ENCODE measurements around the gene RNF19B.

Gene RNF19B, protein sequence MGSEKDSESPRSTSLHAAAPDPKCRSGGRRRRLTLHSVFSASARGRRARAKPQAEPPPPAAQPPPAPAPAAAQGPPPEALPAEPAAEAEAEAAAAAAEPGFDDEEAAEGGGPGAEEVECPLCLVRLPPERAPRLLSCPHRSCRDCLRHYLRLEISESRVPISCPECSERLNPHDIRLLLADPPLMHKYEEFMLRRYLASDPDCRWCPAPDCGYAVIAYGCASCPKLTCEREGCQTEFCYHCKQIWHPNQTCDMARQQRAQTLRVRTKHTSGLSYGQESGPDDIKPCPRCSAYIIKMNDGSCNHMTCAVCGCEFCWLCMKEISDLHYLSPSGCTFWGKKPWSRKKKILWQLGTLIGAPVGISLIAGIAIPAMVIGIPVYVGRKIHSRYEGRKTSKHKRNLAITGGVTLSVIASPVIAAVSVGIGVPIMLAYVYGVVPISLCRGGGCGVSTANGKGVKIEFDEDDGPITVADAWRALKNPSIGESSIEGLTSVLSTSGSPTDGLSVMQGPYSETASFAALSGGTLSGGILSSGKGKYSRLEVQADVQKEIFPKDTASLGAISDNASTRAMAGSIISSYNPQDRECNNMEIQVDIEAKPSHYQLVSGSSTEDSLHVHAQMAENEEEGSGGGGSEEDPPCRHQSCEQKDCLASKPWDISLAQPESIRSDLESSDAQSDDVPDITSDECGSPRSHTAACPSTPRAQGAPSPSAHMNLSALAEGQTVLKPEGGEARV

DNA sequence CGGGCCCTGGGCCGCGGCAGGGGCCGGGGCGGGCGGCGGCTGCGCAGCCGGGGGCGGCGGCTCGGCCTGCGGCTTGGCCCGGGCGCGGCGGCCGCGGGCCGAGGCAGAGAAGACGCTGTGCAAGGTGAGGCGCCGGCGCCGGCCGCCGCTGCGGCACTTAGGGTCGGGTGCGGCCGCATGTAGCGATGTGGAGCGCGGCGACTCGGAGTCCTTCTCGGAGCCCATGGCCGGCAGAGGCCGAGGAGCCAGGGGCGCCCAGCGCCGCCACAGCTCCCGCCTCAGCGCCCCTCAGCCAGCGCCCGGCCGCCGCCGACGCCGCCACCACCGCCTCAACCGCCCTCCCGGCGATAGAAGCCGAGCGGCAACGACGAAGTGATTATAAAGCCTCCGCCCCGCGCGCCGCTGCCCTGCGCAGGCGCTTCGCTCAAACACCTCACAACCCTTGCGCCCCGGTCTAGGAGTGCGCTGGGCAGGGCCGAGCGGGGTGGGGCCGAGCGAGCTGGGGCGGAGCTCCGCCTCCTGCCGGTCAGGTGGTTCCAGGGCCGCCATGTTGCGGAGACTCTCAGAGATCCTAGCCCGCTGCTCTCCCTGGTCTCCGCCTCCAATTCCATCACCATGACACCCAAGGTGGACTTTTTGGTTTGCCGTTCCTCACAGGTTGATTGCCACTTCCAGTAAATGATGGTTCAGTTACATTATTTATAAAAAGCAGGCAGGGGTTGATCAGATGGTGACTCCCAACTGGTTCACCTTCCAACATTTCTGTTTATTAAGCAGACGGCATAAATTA lies at the start of gene RNF19B:
Gene RNF19B, minus strand, starts transcription at position 349 of the 790 bp plus-strand sequence. Its CDS starts 124 bp downstream, at position 225.
- Histone ChIP-seq H3K4me1 (ENCODE audit: control insufficient read depth, insufficient read depth, low read length, unreplicated experiment) (peaks cover 36% of the 10 kb centered on the region), H2AFZ (ENCODE audit: low read length, unreplicated experiment) (peak within 1 kb of the TSS; percentile 95), H3K27ac (ENCODE audit: low read depth, low read length) (peak within 1 kb of the TSS; percentile 71), H3K36me3 (ENCODE audit: insufficient read depth, low read length) (no peaks in the 10 kb centered on the region), H3K79me2 (ENCODE audit: control insufficient read depth, insufficient read depth, low read length, unreplicated experiment) (peaks cover 43% of the 10 kb centered on the region), H3K27me3 (ENCODE audit: insufficient read depth, low read length) (no peaks in the 10 kb centered on the region), H3K4me3 (ENCODE audit: low read depth, low read length) (peak within 1 kb of the TSS; percentile 90)

- H3K36me3 ChIP-seq (ENCODE audit: insufficient read depth, low read length), result peaks cover 15% of the 10 kb centered on the region; the same call in 1 of the 2 replicates
- H3K4me3 ChIP-seq (ENCODE audit: low read depth, low read length), result no peak overlapping the region
- H3K4me1 ChIP-seq (ENCODE audit: control insufficient read depth, insufficient read depth, low read length, unreplicated experiment), result peaks cover 10% of the 10 kb centered on the region
- H3K79me2 ChIP-seq (ENCODE audit: control insufficient read depth, insufficient read depth, low read length, unreplicated experiment), result no peaks in the 10 kb centered on the region
- H3K27me3 ChIP-seq (ENCODE audit: insufficient read depth, low read length), result no peaks in the 10 kb centered on the region
- no peak overlapping the region for H3K27ac ChIP-seq (ENCODE audit: low read depth, low read length)
- H2AFZ ChIP-seq (ENCODE audit: low read length, unreplicated experiment), result no peak overlapping the region
These were observed 49.2 kb upstream of the RNF19B start for GRCh38 chr1:33013791-33014190.

GRCh38 chr1:33012165-33012564 lies 47.6 kb upstream of the RNF19B start:
- no peaks in the 10 kb centered on the region for H3K27me3 ChIP-seq (ENCODE audit: insufficient read depth, low read length)
- H3K27ac ChIP-seq (ENCODE audit: low read depth, low read length), result peak overlapping the region; percentile 50; the same call in 1 of the 2 replicates
- H2AFZ ChIP-seq (ENCODE audit: low read length, unreplicated experiment), result no peak overlapping the region
- H3K36me3 ChIP-seq (ENCODE audit: insufficient read depth, low read length), result peaks cover 23% of the 10 kb centered on the region; the same call in 1 of the 2 replicates
- H3K4me3 ChIP-seq (ENCODE audit: low read depth, low read length), result no peak overlapping the region
- no peaks in the 10 kb centered on the region for H3K79me2 ChIP-seq (ENCODE audit: control insufficient read depth, insufficient read depth, low read length, unreplicated experiment)
- H3K4me1 ChIP-seq (ENCODE audit: control insufficient read depth, insufficient read depth, low read length, unreplicated experiment), result peaks cover 16% of the 10 kb centered on the region

- Histone ChIP-seq H3K79me2 (ENCODE audit: control insufficient read depth, insufficient read depth, low read length, unreplicated experiment) (no peaks in the 10 kb centered on the region), H3K36me3 (ENCODE audit: insufficient read depth, low read length) (peaks cover 23% of the 10 kb centered on the region; the same call in 1 of the 2 replicates), H2AFZ (ENCODE audit: low read length, unreplicated experiment) (no peak overlapping the region), H3K4me3 (ENCODE audit: low read depth, low read length) (no peak overlapping the region), H3K4me1 (ENCODE audit: control insufficient read depth, insufficient read depth, low read length, unreplicated experiment) (peaks cover 19% of the 10 kb centered on the region), H3K27ac (ENCODE audit: low read depth, low read length) (peak overlapping the region; percentile 50), H3K27me3 (ENCODE audit: insufficient read depth, low read length) (no peaks in the 10 kb centered on the region)
These were observed 46.5 kb upstream of the RNF19B start for GRCh38 chr1:33010932-33011731.

GRCh38 chr1:33009561-33009960 lies 45.0 kb upstream of the RNF19B start:
- peaks cover 28% of the 10 kb centered on the region for H3K4me1 ChIP-seq (ENCODE audit: control insufficient read depth, insufficient read depth, low read length, unreplicated experiment)
- no peak overlapping the region for H3K4me3 ChIP-seq (ENCODE audit: low read depth, low read length)
- H2AFZ ChIP-seq (ENCODE audit: low read length, unreplicated experiment), result no peak overlapping the region
- H3K27me3 ChIP-seq (ENCODE audit: insufficient read depth, low read length), result no peaks in the 10 kb centered on the region
- peaks cover 18% of the 10 kb centered on the region; the same call in 1 of the 2 replicates for H3K36me3 ChIP-seq (ENCODE audit: insufficient read depth, low read length)
- no peak overlapping the region for H3K27ac ChIP-seq (ENCODE audit: low read depth, low read length)
- no peaks in the 10 kb centered on the region for H3K79me2 ChIP-seq (ENCODE audit: control insufficient read depth, insufficient read depth, low read length, unreplicated experiment)

- Histone ChIP-seq H3K27me3 (ENCODE audit: insufficient read depth, low read length) (no peaks in the 10 kb centered on the region), H3K4me3 (ENCODE audit: low read depth, low read length) (no peak overlapping the region), H3K79me2 (ENCODE audit: control insufficient read depth, insufficient read depth, low read length, unreplicated experiment) (no peaks in the 10 kb centered on the region), H3K36me3 (ENCODE audit: insufficient read depth, low read length) (peaks cover 12% of the 10 kb centered on the region; the same call in 1 of the 2 replicates), H2AFZ (ENCODE audit: low read length, unreplicated experiment) (no peak overlapping the region), H3K27ac (ENCODE audit: low read depth, low read length) (no peak overlapping the region), H3K4me1 (ENCODE audit: control insufficient read depth, insufficient read depth, low read length, unreplicated experiment) (peaks cover 32% of the 10 kb centered on the region)
These were observed 43.7 kb upstream of the RNF19B start for GRCh38 chr1:33008051-33008914.

GRCh38 chr1:33007190-33008050 lies 42.8 kb upstream of the RNF19B start:
- H3K79me2 ChIP-seq (ENCODE audit: control insufficient read depth, insufficient read depth, low read length, unreplicated experiment), result no peaks in the 10 kb centered on the region
- H3K4me1 ChIP-seq (ENCODE audit: control insufficient read depth, insufficient read depth, low read length, unreplicated experiment), result peaks cover 32% of the 10 kb centered on the region
- no peak overlapping the region for H3K27ac ChIP-seq (ENCODE audit: low read depth, low read length)
- no peaks in the 10 kb centered on the region for H3K27me3 ChIP-seq (ENCODE audit: insufficient read depth, low read length)
- peaks cover 12% of the 10 kb centered on the region; the same call in 1 of the 2 replicates for H3K36me3 ChIP-seq (ENCODE audit: insufficient read depth, low read length)
- no peak overlapping the region for H2AFZ ChIP-seq (ENCODE audit: low read length, unreplicated experiment)
- H3K4me3 ChIP-seq (ENCODE audit: low read depth, low read length), result no peak overlapping the region

DNA sequence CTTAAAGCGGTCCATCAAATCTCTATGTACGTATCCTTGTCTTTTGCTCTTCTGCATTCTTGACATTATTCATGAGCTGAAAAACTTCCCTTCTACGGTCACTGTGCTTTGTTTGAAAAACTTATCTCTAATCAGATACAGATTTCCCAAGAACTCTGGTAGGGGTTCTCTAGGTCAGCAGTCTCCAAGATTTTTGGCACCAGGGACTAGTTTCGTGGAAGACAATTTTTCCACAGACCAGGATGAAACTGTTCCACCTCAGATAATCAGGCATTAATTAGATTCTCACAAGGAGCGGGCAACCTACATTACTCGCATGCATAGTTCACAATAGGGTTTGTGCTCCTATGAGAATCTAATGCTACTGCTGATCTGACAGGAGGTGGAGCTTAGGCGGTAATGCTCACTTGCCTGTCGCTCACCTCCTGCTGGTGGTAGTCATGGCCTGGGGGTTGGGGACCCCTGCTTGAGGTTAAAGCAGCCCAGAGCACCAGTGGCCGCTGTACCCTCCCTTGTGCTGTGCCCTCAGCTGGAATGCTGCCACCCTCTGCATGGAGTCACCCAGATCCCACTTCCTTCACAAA lies 41.3 kb upstream of the RNF19B start:
- Histone ChIP-seq H3K4me1 (ENCODE audit: control insufficient read depth, insufficient read depth, low read length, unreplicated experiment) (peaks cover 24% of the 10 kb centered on the region), H3K27me3 (ENCODE audit: insufficient read depth, low read length) (no peaks in the 10 kb centered on the region), H3K36me3 (ENCODE audit: insufficient read depth, low read length) (peaks cover 12% of the 10 kb centered on the region; the same call in 1 of the 2 replicates), H3K4me3 (ENCODE audit: low read depth, low read length) (no peak overlapping the region), H3K79me2 (ENCODE audit: control insufficient read depth, insufficient read depth, low read length, unreplicated experiment) (no peaks in the 10 kb centered on the region), H3K27ac (ENCODE audit: low read depth, low read length) (no peak overlapping the region), H2AFZ (ENCODE audit: low read length, unreplicated experiment) (no peak overlapping the region)

All from ACC112 (cell line).